IMR-90 (cell line): Measurements from ENCODE around the gene ITPR2.

Experiments
- CEBPB ChIP-seq: IDR thresholded peaks from 2 replicates; pipeline ENCODE4 v1.6.1; 2012; ENCODE audit warnings: low read depth, low read length, improper control_type of control experiment
- CTCF ChIP-seq: conservative IDR thresholded peaks from 2 replicates; pipeline ENCODE4 v1.5.1; 2012; ENCODE audit warnings: mild to moderate bottlenecking, low read depth, low read length, improper control_type of control experiment
- MAFK ChIP-seq: IDR thresholded peaks from 2 replicates; pipeline ENCODE4 v1.6.1; 2012; ENCODE audit warnings: low read depth, low read length, improper control_type of control experiment
- MAZ ChIP-seq: IDR thresholded peaks from 2 replicates; pipeline ENCODE4 v1.6.1; 2012; ENCODE audit warnings: low read depth, mild to moderate bottlenecking, low read length, improper control_type of control experiment, moderate library complexity, borderline replicate concordance
- MXI1 ChIP-seq: IDR thresholded peaks from 2 replicates; pipeline ENCODE4 v1.6.1; 2012; ENCODE audit warnings: low read depth, mild to moderate bottlenecking, low read length, moderate library complexity, borderline replicate concordance
- NFE2L2 ChIP-seq: fragments of 150-350 bp; IDR thresholded peaks from 2 replicates; pipeline ENCODE4 v1.6.1; 2016; ENCODE audit warnings: low read depth, mild to moderate bottlenecking, low read length
- POLR2A ChIP-seq: IDR thresholded peaks from 2 replicates; pipeline ENCODE4 v1.6.1; 2012; ENCODE audit warnings: mild to moderate bottlenecking, low read depth, low read length
- RAD21 ChIP-seq: IDR thresholded peaks from 2 replicates; pipeline ENCODE4 v1.6.1; 2012; ENCODE audit warnings: low read length, improper control_type of control experiment
- RCOR1 ChIP-seq: IDR thresholded peaks from 2 replicates; pipeline ENCODE4 v1.6.1; 2012; ENCODE audit warnings: mild to moderate bottlenecking, low read length, improper control_type of control experiment; ENCODE audit not compliant: insufficient replicate concordance
- RFX5 ChIP-seq: IDR thresholded peaks from 2 replicates; pipeline ENCODE4 v1.8.0; 2012; ENCODE audit warnings: low read depth, mild to moderate bottlenecking, low read length, moderate library complexity
- SMC3 ChIP-seq: fragments of 150-350 bp; IDR thresholded peaks from 2 replicates; pipeline ENCODE4 v1.6.1; 2016; ENCODE audit warnings: low read depth, mild to moderate bottlenecking, antibody characterized with exemption, low read length, moderate library complexity
- USF2 ChIP-seq: fragments of 150-350 bp; IDR thresholded peaks from 2 replicates; pipeline ENCODE4 v1.6.1; 2017; ENCODE audit warnings: mild to moderate bottlenecking, antibody characterized with exemption, low read length, low read depth

GRCh38 chr12:26700430-26700829 lies 132.6 kb downstream of the ITPR2 start:
- TF ChIP-seq MAZ (no peak), POLR2A (no peak), USF2 (no peak), CTCF (no peak), NFE2L2 (no peak), SMC3 (no peak), MAFK (no peak), RAD21 (no peak), RFX5 (no peak), MXI1 (no peak), CEBPB (no peak), RCOR1 (no peak)
